H9 (cell line): Measurements from ENCODE around the gene FAT2. TPM values are rescaled to one million over a fixed set of nuclear protein-coding genes. Genes with fewer than 3 reads are reported as not detected.

Source experiments
- DNase-seq: peaks from one replicate; pipeline ENCODE4 v3.0.0-alpha.2; 2017
- H2AFZ ChIP-seq: one replicate; pipeline ENCODE4 v1.6.1; 2013; ENCODE audit warnings: mild to moderate bottlenecking, low read length, control low read depth, moderate library complexity
- H2AK5ac ChIP-seq: 2 replicates; pipeline ENCODE4 v1.6.1; 2013; ENCODE audit warnings: low read length, control low read depth, mixed read lengths; ENCODE audit not compliant: insufficient read length
- H2BK120ac ChIP-seq: one replicate; pipeline ENCODE4 v1.6.1; 2013; ENCODE audit warnings: low read depth, mild to moderate bottlenecking, low read length, control low read depth, inconsistent platforms; ENCODE audit not compliant: poor library complexity, severe bottlenecking
- H2BK12ac ChIP-seq: 2 replicates; pipeline ENCODE4 v1.6.1; 2013; ENCODE audit warnings: low read length, control low read depth, mixed read lengths, low read depth; ENCODE audit not compliant: insufficient read length
- H2BK15ac ChIP-seq: 2 replicates; pipeline ENCODE4 v1.6.1; 2013; ENCODE audit warnings: low read depth, low read length, control low read depth
- H2BK20ac ChIP-seq: one replicate; pipeline ENCODE4 v1.6.1; 2013; ENCODE audit warnings: low read depth, mild to moderate bottlenecking, low read length, control low read depth, inconsistent platforms; ENCODE audit not compliant: poor library complexity, severe bottlenecking
- H2BK5ac ChIP-seq: 2 replicates; pipeline ENCODE4 v1.6.1; 2013; ENCODE audit warnings: low read length, control low read depth, mixed read lengths; ENCODE audit not compliant: insufficient read length
- H3K14ac ChIP-seq: 2 replicates; pipeline ENCODE4 v1.6.1; 2013; ENCODE audit warnings: low read length, control low read depth; ENCODE audit not compliant: insufficient read depth
- H3K18ac ChIP-seq: 2 replicates; pipeline ENCODE4 v1.6.1; 2013; ENCODE audit warnings: low read depth, mild to moderate bottlenecking, mixed read lengths, low read length, control low read depth; ENCODE audit not compliant: insufficient read length
- H3K23ac ChIP-seq: 2 replicates; pipeline ENCODE4 v1.6.1; 2013; ENCODE audit warnings: low read length, control low read depth, mixed read lengths, low read depth; ENCODE audit not compliant: insufficient read length
- H3K23me2 ChIP-seq: 2 replicates; pipeline ENCODE4 v1.6.1; 2013; ENCODE audit warnings: low read depth, mild to moderate bottlenecking, mixed read lengths, low read length, control low read depth; ENCODE audit not compliant: insufficient read length, poor library complexity, severe bottlenecking
- H3K27ac ChIP-seq: 2 replicates; pipeline ENCODE4 v1.5.1; 2013; ENCODE audit warnings: low read length, control low read depth, mixed read lengths, low read depth; ENCODE audit not compliant: insufficient read length
- H3K27me3 ChIP-seq: 2 replicates; pipeline ENCODE4 v1.6.1; 2013; ENCODE audit warnings: low read length, control low read depth, inconsistent platforms; ENCODE audit not compliant: insufficient read depth
- H3K4ac ChIP-seq: 2 replicates; pipeline ENCODE4 v1.6.1; 2013; ENCODE audit warnings: low read depth, mild to moderate bottlenecking, control low read depth, inconsistent platforms, low read length, moderate library complexity
- H3K4me1 ChIP-seq: 2 replicates; pipeline ENCODE4 v1.6.1; 2013; ENCODE audit warnings: low read length, control low read depth, inconsistent platforms; ENCODE audit not compliant: insufficient read depth
- H3K4me2 ChIP-seq: 2 replicates; pipeline ENCODE4 v1.6.1; 2013; ENCODE audit warnings: low read length, control low read depth, mixed read lengths; ENCODE audit not compliant: insufficient read length, insufficient read depth
- H3K56ac ChIP-seq: 2 replicates; pipeline ENCODE4 v1.6.1; 2013; ENCODE audit warnings: low read depth, mild to moderate bottlenecking, mixed read lengths, low read length, control low read depth; ENCODE audit not compliant: insufficient read length
- H3K79me1 ChIP-seq: 2 replicates; pipeline ENCODE4 v1.6.1; 2013; ENCODE audit warnings: low read depth, mild to moderate bottlenecking, moderate library complexity, low read length, control low read depth, inconsistent platforms; ENCODE audit not compliant: insufficient read depth, poor library complexity, severe bottlenecking
- H3K79me2 ChIP-seq: 2 replicates; pipeline ENCODE4 v1.6.1; 2013; ENCODE audit warnings: low read length, control low read depth, inconsistent platforms; ENCODE audit not compliant: insufficient read depth
- H3K9ac ChIP-seq: 2 replicates; pipeline ENCODE4 v1.6.1; 2013; ENCODE audit warnings: low read length, control low read depth, mixed read lengths; ENCODE audit not compliant: insufficient read length; ENCODE audit errors: extremely low read depth
- H3K9me3 ChIP-seq: one replicate; pipeline ENCODE4 v1.6.1; 2013; ENCODE audit warnings: low read depth, low read length, inconsistent platforms; ENCODE audit not compliant: control insufficient read depth
- H3T11ph ChIP-seq: one replicate; pipeline ENCODE4 v1.6.1; 2013; ENCODE audit warnings: mild to moderate bottlenecking, low read length, control low read depth, inconsistent platforms
- H4K20me1 ChIP-seq: one replicate; pipeline ENCODE4 v1.6.1; 2013; ENCODE audit not compliant: control insufficient read depth, insufficient read length, insufficient read depth
- H4K5ac ChIP-seq: 2 replicates; pipeline ENCODE4 v1.6.1; 2013; ENCODE audit warnings: low read depth, mild to moderate bottlenecking, mixed read lengths, low read length, control low read depth; ENCODE audit not compliant: insufficient read length
- H4K8ac ChIP-seq: replicated peaks from 2 replicates; pipeline ENCODE4 v1.6.1; 2013; ENCODE audit warnings: low read length, control low read depth, mixed read lengths, low read depth; ENCODE audit not compliant: insufficient read length
- H4K91ac ChIP-seq: 2 replicates; pipeline ENCODE4 v1.6.1; 2013; ENCODE audit warnings: low read depth, mild to moderate bottlenecking, moderate library complexity, mixed read lengths, low read length, control low read depth; ENCODE audit not compliant: insufficient read length
- H3K27ac Mint-ChIP-seq, 3 experiments: 2 replicates in 2 of 3; 3 replicates in 1 of 3; pipeline ENCODE4 v1.8.0; 2020 to 2021; ENCODE audit warnings: mixed read lengths in 3 of 3, mild to moderate bottlenecking in 1 of 3, moderate library complexity in 1 of 3
- H3K27me3 Mint-ChIP-seq: 2 replicates; pipeline ENCODE4 v1.8.0; 2021; ENCODE audit warnings: low read depth, mild to moderate bottlenecking, moderate library complexity, mixed read lengths
- H3K36me3 Mint-ChIP-seq, 3 experiments: 2 replicates in 2 of 3; 3 replicates in 1 of 3; pipeline ENCODE4 v1.8.0; 2020 to 2021; ENCODE audit warnings: low read depth in 3 of 3, mixed read lengths in 3 of 3; ENCODE audit not compliant: insufficient read depth in 1 of 3
- H3K4me1 Mint-ChIP-seq, 2 experiments: 2 replicates each; pipeline ENCODE4 v1.8.0; 2020; ENCODE audit warnings: mixed read lengths in 2 of 2
- H3K4me3 Mint-ChIP-seq, 2 experiments: 2 replicates in 1 of 2; 3 replicates in 1 of 2; pipeline ENCODE4 v1.8.0; 2020 to 2021; ENCODE audit warnings: mild to moderate bottlenecking in 2 of 2, mixed read lengths in 2 of 2, moderate library complexity in 1 of 2
- H3K9me3 Mint-ChIP-seq, 2 experiments: 2 replicates in 1 of 2; 3 replicates in 1 of 2; pipeline ENCODE4 v1.8.0; 2020; ENCODE audit warnings: mild to moderate bottlenecking in 2 of 2, mixed read lengths in 2 of 2, moderate library complexity in 1 of 2
- CTCF ChIP-seq: fragments of 200-600 bp; sonication (generic); conservative IDR thresholded peaks from 3 replicates; pipeline ENCODE4 v1.8.0; 2021; ENCODE audit warnings: antibody characterized with exemption, mild to moderate bottlenecking
- WGBS: extraction: QIAGEN DNeasy Blood & Tissue Kit; methylation state at CpG from one replicate; pipeline ENCODE4 v1.1.7; 2013; ENCODE audit warnings: missing lambda C conversion rate, low lambda C conversion rate, mixed read lengths; ENCODE audit not compliant: insufficient read length; ENCODE audit errors: extremely low coverage; 5-methylcytosine and 5-hydroxymethylcytosine counted together
- total RNA-seq: library from RNA; stranded (reverse); gene quantifications from 2 replicates; pipeline ENCODE4 v1.2.1, GENCODE V29; 2021

FAT2 gene
- total RNA-seq, 1 experiment from 2014 or later, result 0.15 TPM

GRCh38 chr5:151596828-151597539, 5.9 kb upstream of the FAT2 start:
- no peak overlapping the region for H3K4me3 Mint-ChIP-seq

More at GRCh38 chr5:151596828-151597539, 5.9 kb upstream of the FAT2 start:
- Mint-ChIP-seq H3K36me3 (no peaks in the 10 kb centered on the region; a peak in 1 of 7 replicates), H3K27ac (no peak overlapping the region; a peak in 2 of 7 replicates), H3K9me3 (no peaks in the 10 kb centered on the region), H3K27me3 (peaks cover 9% of the 10 kb centered on the region; the same call in 1 of the 2 replicates), H3K4me1 (peaks cover 57 to 58% of the 10 kb centered on the region in 2 experiments)
- Histone ChIP-seq H3K9ac (no peak overlapping the region), H3K27me3 (no peaks in the 10 kb centered on the region), H3K4me2 (no peak overlapping the region), H2AK5ac (no peak overlapping the region), H3K56ac (no peak overlapping the region), H3K4me1 (peaks cover 2% of the 10 kb centered on the region; the same call in 1 of the 2 replicates), H3T11ph (no peak overlapping the region), H3K14ac (no peak overlapping the region), H3K79me2 (no peaks in the 10 kb centered on the region), H3K18ac (no peak overlapping the region), H3K4ac (no peak overlapping the region), H3K23ac (no peak overlapping the region), H2AFZ (no peak overlapping the region), H4K5ac (no peak overlapping the region), H3K27ac (no peak overlapping the region), H3K9me3 (no peaks in the 10 kb centered on the region), H4K8ac (no peak overlapping the region), H2BK5ac (no peak overlapping the region), H3K79me1 (no peaks in the 10 kb centered on the region), H4K20me1 (no peaks in the 10 kb centered on the region), H3K23me2 (no peaks in the 10 kb centered on the region), H2BK20ac (no peak overlapping the region), H2BK120ac (no peak overlapping the region), H2BK15ac (no peak overlapping the region), H2BK12ac (no peak overlapping the region), H4K91ac (no peak overlapping the region)
- TF ChIP-seq CTCF, result no peak
- no CpG with 5 or more reads among the region's 2 CpGs for WGBS
- DNase-seq, result peak; percentile 60
